M059J (cell line): Measurements from ENCODE around the gene DOLPP1. TPM values are rescaled to one million over a fixed set of nuclear protein-coding genes. Genes with fewer than 3 reads are reported as not detected.
"Not testable (repeated sequence)": the region's sequence is repeated elsewhere in the genome, so short reads cannot be mapped to it uniquely, and the experiment has no call there.

Experiments used
- DNase-seq: peaks from one replicate; pipeline ENCODE4 v3.0.0-alpha.2; 2012; ENCODE audit warnings: low read depth
- total RNA-seq: library from RNA; depleted of rRNA; stranded (reverse); fragments of >200 nt; shearing (Covaris generic); gene quantifications from 2 replicates; pipeline ENCODE4 v1.2.3, GENCODE V29; 2014

Gene DOLPP1
- total RNA-seq, 1 experiment from 2014 or later, result 32.4 TPM

- peak; percentile 55 for DNase-seq
Measured at GRCh38 chr9:129111528-129112151, 30.7 kb downstream of the DOLPP1 start.

- not testable (repeated sequence) for DNase-seq
Measured at GRCh38 chr9:129112526-129112925, 31.6 kb downstream of the DOLPP1 start.

GRCh38 chr9:129113645-129114304 lies 32.9 kb downstream of the DOLPP1 start:
- DNase-seq, result no peak

GRCh38 chr9:129118799-129119198 lies 37.9 kb downstream of the DOLPP1 start:
- no peak for DNase-seq

GRCh38 chr9:129121483-129121882 lies 40.6 kb downstream of the DOLPP1 start:
- DNase-seq, result peak; percentile 59

- DNase-seq, result no peak
Measured at GRCh38 chr9:129122133-129122532, 41.2 kb downstream of the DOLPP1 start.

GRCh38 chr9:129122976-129123375 lies 42.1 kb downstream of the DOLPP1 start:
- DNase-seq, result not testable (repeated sequence)

GRCh38 chr9:129124506-129125069 lies 43.7 kb downstream of the DOLPP1 start:
- no peak for DNase-seq

- peak; percentile 88 for DNase-seq
Measured at GRCh38 chr9:129125478-129125877, 44.6 kb downstream of the DOLPP1 start.

GRCh38 chr9:129126749-129127618 lies 46.1 kb downstream of the DOLPP1 start:
- no peak for DNase-seq

- DNase-seq, result no peak
Measured at GRCh38 chr9:129128689-129129088, 47.8 kb downstream of the DOLPP1 start.

- DNase-seq, result not testable (repeated sequence)
Measured at GRCh38 chr9:129130271-129130670, 49.4 kb downstream of the DOLPP1 start.

- DNase-seq, result no peak
Measured at GRCh38 chr9:129130791-129131190, 49.9 kb downstream of the DOLPP1 start.

- DNase-seq, result peak; percentile 49
Measured at GRCh38 chr9:129131300-129132145, 50.6 kb downstream of the DOLPP1 start.

GRCh38 chr9:129133082-129133481 lies 52.2 kb downstream of the DOLPP1 start:
- no peak for DNase-seq

- DNase-seq, result no peak
Measured at GRCh38 chr9:129135476-129135875, 54.6 kb downstream of the DOLPP1 start.

GRCh38 chr9:129136446-129137035 lies 55.6 kb downstream of the DOLPP1 start:
- no peak for DNase-seq

GRCh38 chr9:129137292-129138143 lies 56.6 kb downstream of the DOLPP1 start:
- DNase-seq, result no peak

GRCh38 chr9:129138144-129138462 lies 57.2 kb downstream of the DOLPP1 start:
- DNase-seq, result no peak
